Astrocyte of the cerebellum (primary cell): ENCODE results near the gene PPARA.
A peak's percentile ranks its signal among the peaks of the same experiment; 100 is the strongest.

Experiments used
- DNase-seq: peaks from one replicate; pipeline ENCODE4 v3.0.0-alpha.2; 2011; ENCODE audit warnings: low read depth
- H3K4me3 ChIP-seq: 2 replicates; pipeline ENCODE4 v1.5.1; 2011; ENCODE audit warnings: mild to moderate bottlenecking, low read depth, low read length, moderate library complexity
- CTCF ChIP-seq: IDR thresholded peaks from 2 replicates; pipeline ENCODE4 v1.5.1; 2012; ENCODE audit warnings: low read length, low read depth, moderate library complexity, mild to moderate bottlenecking; ENCODE audit errors: missing control alignments
- in situ Hi-C: cut with HindIII; loops from 2 replicates; pipeline ENCODE4 v1.10.0; 2017; ENCODE audit warnings: low sequenced_read_pairs

Gene PPARA

GRCh38 chr22:46179748-46180147 lies 29.4 kb downstream of the PPARA start:
- H3K4me3 ChIP-seq = no peak overlapping the region
- in situ Hi-C loops = no loop called here
- no peak for DNase-seq
- TF ChIP-seq CTCF = no peak

- in situ Hi-C loops = no loop called here
- TF ChIP-seq CTCF = no peak
- H3K4me3 ChIP-seq = no peak overlapping the region
- DNase-seq = no peak
Measured at GRCh38 chr22:46180370-46181137, 30.2 kb downstream of the PPARA start.

GRCh38 chr22:46183733-46184132 lies 33.4 kb downstream of the PPARA start:
- in situ Hi-C loops = no loop called here
- no peak for TF ChIP-seq CTCF
- H3K4me3 ChIP-seq = no peak overlapping the region
- no peak for DNase-seq

GRCh38 chr22:46185283-46185682 lies 35.0 kb downstream of the PPARA start:
- H3K4me3 ChIP-seq = no peak overlapping the region
- TF ChIP-seq CTCF = no peak
- no peak for DNase-seq
- in situ Hi-C loops = no loop called here

- H3K4me3 ChIP-seq = no peak overlapping the region
- DNase-seq = peak; percentile 18
- TF ChIP-seq CTCF = no peak
- in situ Hi-C loops = no loop called here
Measured at GRCh38 chr22:46187862-46188261, 37.5 kb downstream of the PPARA start.

GRCh38 chr22:46192210-46192993 lies 42.1 kb downstream of the PPARA start:
- TF ChIP-seq CTCF = no peak
- no peak overlapping the region for H3K4me3 ChIP-seq
- DNase-seq = no peak
- in situ Hi-C loops = no loop called here
